ENCODE data around the gene USP1. TPM values are rescaled to one million over a fixed set of nuclear protein-coding genes. Genes with fewer than 3 reads are reported as not detected.

The USP1 gene
- total RNA-seq, 1 donor from 2014 or later: 13.6 TPM

DNA sequence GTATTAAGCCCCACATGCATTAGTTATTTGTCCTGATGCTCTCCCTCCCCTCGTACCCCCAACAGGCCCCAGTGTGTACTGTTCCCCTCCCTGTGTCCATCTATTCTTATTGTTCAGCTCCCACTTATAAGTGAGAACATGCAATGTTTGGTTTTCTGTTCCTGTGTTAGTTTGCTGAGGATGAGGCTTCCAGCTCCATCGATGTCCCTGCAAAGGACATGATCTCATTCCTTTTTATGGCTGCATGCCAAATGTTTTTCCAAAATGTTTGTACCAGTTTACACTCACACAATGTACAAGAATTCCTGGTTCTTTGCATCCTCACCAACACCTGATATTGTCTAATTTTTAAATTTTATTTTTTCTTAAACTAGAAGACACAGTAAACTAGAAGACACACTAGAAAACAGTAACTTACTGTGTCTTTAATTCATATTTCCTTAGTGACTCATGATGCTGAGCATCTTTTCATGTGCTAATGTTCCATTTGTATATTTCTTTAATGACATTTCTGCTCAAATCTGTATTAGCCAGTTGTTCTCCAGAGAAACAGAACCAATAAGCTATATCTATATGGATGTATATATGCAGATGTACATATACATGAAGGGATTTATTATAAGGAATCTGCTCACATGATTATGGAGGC, 19.4 kb upstream of the USP1 start:
- no peak overlapping the region for H3K27ac Mint-ChIP-seq (ENCODE audit: unreplicated experiment)
- H3K9me3 Mint-ChIP-seq (ENCODE audit: unreplicated experiment): no peaks in the 10 kb centered on the region
- TF ChIP-seq, protein P1, sequence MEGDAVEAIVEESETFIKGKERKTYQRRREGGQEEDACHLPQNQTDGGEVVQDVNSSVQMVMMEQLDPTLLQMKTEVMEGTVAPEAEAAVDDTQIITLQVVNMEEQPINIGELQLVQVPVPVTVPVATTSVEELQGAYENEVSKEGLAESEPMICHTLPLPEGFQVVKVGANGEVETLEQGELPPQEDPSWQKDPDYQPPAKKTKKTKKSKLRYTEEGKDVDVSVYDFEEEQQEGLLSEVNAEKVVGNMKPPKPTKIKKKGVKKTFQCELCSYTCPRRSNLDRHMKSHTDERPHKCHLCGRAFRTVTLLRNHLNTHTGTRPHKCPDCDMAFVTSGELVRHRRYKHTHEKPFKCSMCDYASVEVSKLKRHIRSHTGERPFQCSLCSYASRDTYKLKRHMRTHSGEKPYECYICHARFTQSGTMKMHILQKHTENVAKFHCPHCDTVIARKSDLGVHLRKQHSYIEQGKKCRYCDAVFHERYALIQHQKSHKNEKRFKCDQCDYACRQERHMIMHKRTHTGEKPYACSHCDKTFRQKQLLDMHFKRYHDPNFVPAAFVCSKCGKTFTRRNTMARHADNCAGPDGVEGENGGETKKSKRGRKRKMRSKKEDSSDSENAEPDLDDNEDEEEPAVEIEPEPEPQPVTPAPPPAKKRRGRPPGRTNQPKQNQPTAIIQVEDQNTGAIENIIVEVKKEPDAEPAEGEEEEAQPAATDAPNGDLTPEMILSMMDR (IDR thresholded peaks at IDR 0.05; ENCODE audit: partially characterized antibody, unreplicated experiment): no peak
- H3K27me3 Mint-ChIP-seq (ENCODE audit: unreplicated experiment): peaks cover 2% of the 10 kb centered on the region
- no peaks in the 10 kb centered on the region for H3K4me1 Mint-ChIP-seq (ENCODE audit: low read depth, unreplicated experiment)
- no peaks in the 10 kb centered on the region for H3K36me3 Mint-ChIP-seq (ENCODE audit: unreplicated experiment)
- no peak overlapping the region for H3K4me3 Mint-ChIP-seq (ENCODE audit: unreplicated experiment)
- DNase-seq: no peak

- H3K36me3 Mint-ChIP-seq (ENCODE audit: unreplicated experiment): no peaks in the 10 kb centered on the region
- DNase-seq: no peak
- H3K9me3 Mint-ChIP-seq (ENCODE audit: unreplicated experiment): peaks cover 2% of the 10 kb centered on the region
- no peak overlapping the region for H3K27ac Mint-ChIP-seq (ENCODE audit: unreplicated experiment)
- no peaks in the 10 kb centered on the region for H3K4me1 Mint-ChIP-seq (ENCODE audit: low read depth, unreplicated experiment)
- TF ChIP-seq, protein P1 (IDR thresholded peaks at IDR 0.05; ENCODE audit: partially characterized antibody, unreplicated experiment): no peak
- no peak overlapping the region for H3K4me3 Mint-ChIP-seq (ENCODE audit: unreplicated experiment)
- peaks cover 4% of the 10 kb centered on the region for H3K27me3 Mint-ChIP-seq (ENCODE audit: unreplicated experiment)
These were observed 16.6 kb upstream of the USP1 start for GRCh38 chr1:62420214-62420613.

- DNase-seq: no peak
- Mint-ChIP-seq H3K4me3 (ENCODE audit: unreplicated experiment) (no peak overlapping the region), H3K27ac (ENCODE audit: unreplicated experiment) (no peak overlapping the region), H3K9me3 (ENCODE audit: unreplicated experiment) (peaks cover 2% of the 10 kb centered on the region), H3K27me3 (ENCODE audit: unreplicated experiment) (peaks cover 3% of the 10 kb centered on the region), H3K36me3 (ENCODE audit: unreplicated experiment) (no peaks in the 10 kb centered on the region), H3K4me1 (ENCODE audit: low read depth, unreplicated experiment) (no peaks in the 10 kb centered on the region)
- TF ChIP-seq, protein P1 (IDR thresholded peaks at IDR 0.05; ENCODE audit: partially characterized antibody, unreplicated experiment): no peak
These were observed 13.1 kb upstream of the USP1 start for GRCh38 chr1:62423580-62424242.

DNA sequence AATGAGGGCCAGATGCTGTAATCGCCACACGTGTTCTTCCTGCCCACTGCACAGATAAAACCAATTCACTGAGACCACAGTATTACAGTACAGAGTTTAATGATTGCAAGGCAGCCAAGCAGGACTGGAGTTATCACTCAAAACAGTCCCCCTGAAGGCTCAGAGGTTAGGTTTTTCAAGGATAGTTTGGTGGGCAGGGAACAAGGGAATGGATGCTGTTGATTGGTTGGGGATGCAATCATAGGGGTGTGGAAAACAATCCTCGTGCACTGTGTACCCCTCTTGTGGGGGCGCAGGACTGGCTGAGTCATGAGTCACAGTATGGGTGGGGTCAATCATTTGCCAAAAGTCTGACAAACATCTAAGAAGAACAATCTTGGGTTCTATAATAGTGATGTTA, 12.4 kb upstream of the USP1 start:
- no peak for DNase-seq
- peaks cover 2% of the 10 kb centered on the region for H3K9me3 Mint-ChIP-seq (ENCODE audit: unreplicated experiment)
- no peak overlapping the region for H3K4me3 Mint-ChIP-seq (ENCODE audit: unreplicated experiment)
- TF ChIP-seq, protein P1 (IDR thresholded peaks at IDR 0.05; ENCODE audit: partially characterized antibody, unreplicated experiment): no peak
- no peaks in the 10 kb centered on the region for H3K4me1 Mint-ChIP-seq (ENCODE audit: low read depth, unreplicated experiment)
- H3K27ac Mint-ChIP-seq (ENCODE audit: unreplicated experiment): no peak overlapping the region
- peaks cover 3% of the 10 kb centered on the region for H3K27me3 Mint-ChIP-seq (ENCODE audit: unreplicated experiment)
- no peaks in the 10 kb centered on the region for H3K36me3 Mint-ChIP-seq (ENCODE audit: unreplicated experiment)

GRCh38 chr1:62425041-62425440, 11.8 kb upstream of the USP1 start:
- H3K27me3 Mint-ChIP-seq (ENCODE audit: unreplicated experiment): peaks cover 3% of the 10 kb centered on the region
- no peaks in the 10 kb centered on the region for H3K4me1 Mint-ChIP-seq (ENCODE audit: low read depth, unreplicated experiment)
- no peak for DNase-seq
- TF ChIP-seq, protein P1 (IDR thresholded peaks at IDR 0.05; ENCODE audit: partially characterized antibody, unreplicated experiment): no peak
- no peak overlapping the region for H3K4me3 Mint-ChIP-seq (ENCODE audit: unreplicated experiment)
- no peak overlapping the region for H3K27ac Mint-ChIP-seq (ENCODE audit: unreplicated experiment)
- H3K36me3 Mint-ChIP-seq (ENCODE audit: unreplicated experiment): no peaks in the 10 kb centered on the region
- H3K9me3 Mint-ChIP-seq (ENCODE audit: unreplicated experiment): peaks cover 2% of the 10 kb centered on the region

Measured in glutamatergic neuron (in vitro differentiated cells).